ENCODE measurements around the gene PTPRG. TPM values are rescaled to one million over a fixed set of nuclear protein-coding genes. Genes with fewer than 3 reads are reported as not detected.

PTPRG gene
- polyA plus RNA-seq, 3 donors, result 76.9 to 94.9 (median 92.1) TPM

GRCh38 chr3:61821823-61822251 lies 260.5 kb downstream of the PTPRG start:
- DNase-seq (ENCODE audit: extremely low read depth in 1 of 11, low read depth in 9 of 11, low spot score in 4 of 11), result no peak

GRCh38 chr3:61822588-61822987 lies 261.2 kb downstream of the PTPRG start:
- no peak for DNase-seq (ENCODE audit: extremely low read depth in 1 of 11, low read depth in 9 of 11, low spot score in 4 of 11)

DNA sequence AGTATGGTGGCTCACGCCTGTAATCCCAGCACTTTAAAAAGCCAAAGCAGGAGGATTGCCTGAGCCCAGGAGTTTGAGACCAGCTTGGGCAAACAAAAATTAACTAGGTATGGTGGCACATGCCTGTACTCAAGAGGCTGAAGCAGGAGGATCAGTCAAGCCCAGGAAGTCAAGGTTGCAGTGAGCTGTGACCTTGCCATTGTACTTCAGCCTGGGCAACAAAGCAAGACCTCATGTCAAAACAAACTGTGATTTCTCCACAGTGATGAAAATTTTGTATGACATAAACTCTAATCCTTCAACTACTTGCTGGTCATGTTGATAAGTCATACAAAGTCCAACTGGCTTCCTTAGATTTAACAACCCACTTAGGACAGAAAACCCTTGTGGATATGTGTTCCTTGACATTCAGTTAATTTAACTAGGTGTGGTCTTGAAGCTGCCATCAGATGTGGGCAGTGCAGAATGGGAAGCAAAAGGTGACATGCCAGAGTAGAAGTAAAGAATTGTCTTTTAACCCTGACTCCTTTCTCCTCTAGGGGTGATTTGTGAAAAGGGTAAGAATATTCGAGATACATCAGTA lies 263.3 kb downstream of the PTPRG start:
- DNase-seq (ENCODE audit: extremely low read depth in 1 of 11, low read depth in 9 of 11, low spot score in 4 of 11), result no peak

DNA sequence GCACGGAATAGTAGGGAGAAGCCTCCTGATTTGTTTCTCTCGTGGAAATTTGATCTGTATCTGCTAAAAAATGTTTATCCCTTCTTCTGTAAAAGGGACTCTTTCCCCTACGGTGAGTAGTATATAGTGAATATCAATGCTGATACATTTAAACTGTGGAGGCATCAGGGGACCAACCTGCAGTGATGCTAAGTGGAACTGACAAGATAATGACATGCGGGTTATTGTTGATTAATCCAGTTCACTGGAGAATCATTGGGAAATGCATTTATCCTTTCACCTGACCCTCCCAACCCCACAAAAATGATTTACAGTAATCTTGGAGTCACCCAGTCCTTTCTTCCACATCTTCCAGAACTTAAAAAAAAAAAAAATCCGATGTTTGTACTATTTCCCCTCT lies 264.8 kb downstream of the PTPRG start:
- no peak for DNase-seq (ENCODE audit: extremely low read depth in 1 of 11, low read depth in 9 of 11, low spot score in 4 of 11)

DNA sequence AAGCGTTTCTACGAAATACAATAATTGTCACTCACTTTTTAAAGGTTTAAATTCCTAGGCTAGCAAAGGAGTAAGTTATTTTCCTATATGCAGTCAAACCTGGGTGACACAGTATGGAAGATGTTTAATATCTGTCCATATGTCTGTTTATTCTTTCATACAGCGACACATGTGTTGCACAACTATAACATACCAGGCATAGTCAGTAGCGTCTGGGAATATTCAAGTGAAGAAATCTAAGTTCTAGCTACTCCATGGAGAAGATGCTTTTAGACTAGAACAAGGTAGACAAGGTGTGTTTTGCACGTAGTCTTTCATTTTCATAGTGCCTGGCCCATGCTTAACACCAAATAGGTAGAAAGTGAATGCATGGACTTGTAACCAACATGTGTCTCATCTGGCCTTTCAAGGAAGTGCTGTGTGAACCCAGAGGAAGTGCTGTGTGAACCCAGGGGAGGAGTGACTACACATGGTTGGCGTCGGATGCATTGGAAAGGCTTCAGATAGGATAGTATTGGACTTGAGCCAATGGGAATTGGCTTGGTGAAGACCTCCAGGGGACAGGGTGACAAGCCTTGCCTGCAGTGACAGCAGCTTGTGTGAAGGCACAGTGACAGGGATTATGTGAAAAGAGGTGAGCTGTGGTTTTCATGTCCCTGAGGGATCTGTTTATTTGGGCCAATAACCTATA lies 267.0 kb downstream of the PTPRG start:
- no peak for DNase-seq (ENCODE audit: extremely low read depth in 1 of 11, low read depth in 9 of 11, low spot score in 4 of 11)

- DNase-seq (ENCODE audit: extremely low read depth in 1 of 11, low read depth in 9 of 11, low spot score in 4 of 11), result peak in 2 of 11 donors; percentile 19 to 25
Observed at GRCh38 chr3:61828880-61829721, 267.7 kb downstream of the PTPRG start.

GRCh38 chr3:61829722-61830350 lies 268.5 kb downstream of the PTPRG start:
- no peak for DNase-seq (ENCODE audit: extremely low read depth in 1 of 11, low read depth in 9 of 11, low spot score in 4 of 11)

GRCh38 chr3:61831973-61832372 lies 270.6 kb downstream of the PTPRG start:
- DNase-seq (ENCODE audit: extremely low read depth in 1 of 11, low read depth in 9 of 11, low spot score in 4 of 11), result no peak

GRCh38 chr3:61832375-61833229 lies 271.2 kb downstream of the PTPRG start:
- no peak for DNase-seq (ENCODE audit: extremely low read depth in 1 of 11, low read depth in 9 of 11, low spot score in 4 of 11)

DNA sequence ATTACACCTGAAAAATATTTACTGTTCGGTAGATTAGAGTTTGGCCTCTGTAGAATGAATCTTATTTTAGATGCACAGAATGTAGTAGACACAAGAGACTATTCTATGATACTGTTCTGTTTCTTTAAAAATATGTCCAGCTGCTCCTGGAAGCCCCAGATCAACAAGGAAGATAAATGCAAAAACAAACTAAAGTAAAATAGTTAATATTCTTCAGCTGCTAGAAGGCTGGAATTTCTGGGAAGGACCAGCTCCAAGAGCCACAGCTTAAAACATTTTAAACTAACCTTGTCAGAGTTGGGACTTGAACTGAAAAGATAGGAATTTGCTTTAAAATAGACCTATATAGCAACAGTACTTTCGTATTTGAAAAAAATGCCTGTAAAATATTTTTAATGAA lies 277.9 kb downstream of the PTPRG start:
- DNase-seq (ENCODE audit: extremely low read depth in 1 of 11, low read depth in 9 of 11, low spot score in 4 of 11), result no peak

- DNase-seq (ENCODE audit: extremely low read depth in 1 of 11, low read depth in 9 of 11, low spot score in 4 of 11), result no peak
Observed at GRCh38 chr3:61841111-61841845, 279.9 kb downstream of the PTPRG start.

GRCh38 chr3:61841988-61842387 lies 280.6 kb downstream of the PTPRG start:
- no peak for DNase-seq (ENCODE audit: extremely low read depth in 1 of 11, low read depth in 9 of 11, low spot score in 4 of 11)

- no peak for DNase-seq (ENCODE audit: extremely low read depth in 1 of 11, low read depth in 9 of 11, low spot score in 4 of 11)
Observed at GRCh38 chr3:61844346-61844745, 283.0 kb downstream of the PTPRG start.

DNA sequence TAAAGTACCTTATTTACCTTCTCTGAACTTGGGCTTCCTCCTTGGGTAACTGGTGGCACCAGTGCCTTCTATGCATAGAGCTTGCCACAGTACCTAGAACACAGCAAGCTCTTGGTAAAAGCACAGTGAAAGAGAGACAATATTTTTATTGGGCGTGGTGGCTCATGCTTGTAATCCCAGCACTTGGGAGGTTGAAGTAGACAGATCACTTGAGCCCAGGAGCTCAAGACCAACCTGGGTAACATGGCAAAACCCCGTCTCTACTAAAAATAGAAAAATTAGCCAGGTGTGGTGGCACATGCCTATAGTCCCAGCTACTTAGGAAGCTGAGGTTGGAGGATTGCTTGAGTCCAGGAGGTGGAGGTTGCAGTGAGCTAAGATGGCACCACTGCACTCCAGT lies 285.1 kb downstream of the PTPRG start:
- DNase-seq (ENCODE audit: extremely low read depth in 1 of 11, low read depth in 9 of 11, low spot score in 4 of 11), result no peak

GRCh38 chr3:61847784-61848462 lies 286.6 kb downstream of the PTPRG start:
- DNase-seq (ENCODE audit: extremely low read depth in 1 of 11, low read depth in 9 of 11, low spot score in 4 of 11), result no peak

DNA sequence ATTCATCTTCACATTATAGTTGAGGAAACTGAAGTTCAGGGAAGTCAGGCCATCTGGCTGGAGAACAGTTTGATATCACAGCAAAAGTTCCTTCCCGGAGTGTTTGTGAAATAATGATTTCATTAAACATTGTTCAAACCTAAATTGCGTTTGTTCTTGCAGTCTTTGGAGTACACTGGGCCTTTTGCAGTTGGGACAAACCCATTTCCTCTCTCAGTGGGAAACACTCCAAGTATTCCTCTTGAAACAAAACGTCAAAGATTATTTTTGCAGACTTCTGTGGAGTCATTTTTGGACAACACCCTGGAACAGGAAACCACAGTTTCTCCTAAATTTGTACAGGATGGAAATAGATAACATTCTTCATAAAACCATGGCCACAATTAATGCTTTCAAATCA lies 287.5 kb downstream of the PTPRG start:
- peak in 1 of 11 donors; percentile 28 for DNase-seq (ENCODE audit: extremely low read depth in 1 of 11, low read depth in 9 of 11, low spot score in 4 of 11)

DNA sequence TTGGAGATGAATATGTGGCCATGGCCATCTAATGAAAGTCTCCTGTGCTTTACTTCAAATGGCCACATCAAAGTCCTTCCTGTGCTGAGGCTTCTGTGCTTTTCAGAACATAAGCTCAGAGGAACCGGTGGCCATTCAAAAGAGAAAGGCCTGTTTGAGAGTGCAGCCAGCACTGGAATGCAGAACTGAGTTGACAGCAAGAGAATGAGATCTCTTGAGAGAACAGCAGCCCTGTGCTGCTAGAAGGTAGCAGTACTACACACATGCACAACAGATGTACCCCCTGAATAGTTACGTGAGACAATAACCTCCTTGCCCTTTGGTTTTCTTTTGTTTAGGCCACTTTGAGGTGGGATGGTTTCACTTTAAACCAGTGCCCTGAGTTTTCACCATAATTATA lies 292.5 kb downstream of the PTPRG start:
- DNase-seq (ENCODE audit: extremely low read depth in 1 of 11, low read depth in 9 of 11, low spot score in 4 of 11), result no peak

DNA sequence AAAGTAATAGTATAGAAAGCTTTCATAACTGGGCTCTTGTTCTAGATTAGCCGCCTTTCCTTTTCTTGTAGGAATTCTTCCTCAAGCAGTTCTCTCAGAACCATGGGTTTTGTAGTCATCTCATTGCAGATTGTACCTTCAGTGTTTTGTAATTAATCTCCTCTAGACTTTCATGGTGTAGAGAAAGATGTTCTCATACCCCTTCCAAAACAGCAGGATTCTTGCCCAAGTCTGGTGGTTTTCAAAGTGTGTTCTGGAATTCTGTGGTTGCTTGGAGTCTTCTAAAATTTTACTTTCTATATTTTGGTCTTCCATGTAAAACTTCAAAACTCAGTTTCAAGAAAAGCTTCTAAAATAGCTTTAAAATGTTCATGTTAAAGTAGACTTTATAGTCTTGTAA lies 293.8 kb downstream of the PTPRG start:
- no peak for DNase-seq (ENCODE audit: extremely low read depth in 1 of 11, low read depth in 9 of 11, low spot score in 4 of 11)

All from renal cortex interstitium (tissue), 11 donors.